Skeletal muscle cell (primary cell): ENCODE measurements around the gene ABHD5.
"Not testable (repeated sequence)": the region's sequence is repeated elsewhere in the genome, so short reads cannot be mapped to it uniquely, and the experiment has no call there.

ENCODE experiments used
- DNase-seq: peaks from one replicate; pipeline ENCODE4 v3.0.0-alpha.2; 2010; ENCODE audit warnings: low read depth
- H3K4me3 ChIP-seq: 2 replicates; pipeline ENCODE4 v1.5.1; 2011; ENCODE audit warnings: low read depth, mild to moderate bottlenecking, control low read depth, low read length, moderate library complexity

The ABHD5 gene

GRCh38 chr3:43690400-43691119 is at the start of gene ABHD5:
Gene ABHD5, plus strand, starts transcription at chr3:43690938. Its CDS starts 55 bp downstream, at chr3:43690993.
- peak; percentile 83 for DNase-seq

DNA sequence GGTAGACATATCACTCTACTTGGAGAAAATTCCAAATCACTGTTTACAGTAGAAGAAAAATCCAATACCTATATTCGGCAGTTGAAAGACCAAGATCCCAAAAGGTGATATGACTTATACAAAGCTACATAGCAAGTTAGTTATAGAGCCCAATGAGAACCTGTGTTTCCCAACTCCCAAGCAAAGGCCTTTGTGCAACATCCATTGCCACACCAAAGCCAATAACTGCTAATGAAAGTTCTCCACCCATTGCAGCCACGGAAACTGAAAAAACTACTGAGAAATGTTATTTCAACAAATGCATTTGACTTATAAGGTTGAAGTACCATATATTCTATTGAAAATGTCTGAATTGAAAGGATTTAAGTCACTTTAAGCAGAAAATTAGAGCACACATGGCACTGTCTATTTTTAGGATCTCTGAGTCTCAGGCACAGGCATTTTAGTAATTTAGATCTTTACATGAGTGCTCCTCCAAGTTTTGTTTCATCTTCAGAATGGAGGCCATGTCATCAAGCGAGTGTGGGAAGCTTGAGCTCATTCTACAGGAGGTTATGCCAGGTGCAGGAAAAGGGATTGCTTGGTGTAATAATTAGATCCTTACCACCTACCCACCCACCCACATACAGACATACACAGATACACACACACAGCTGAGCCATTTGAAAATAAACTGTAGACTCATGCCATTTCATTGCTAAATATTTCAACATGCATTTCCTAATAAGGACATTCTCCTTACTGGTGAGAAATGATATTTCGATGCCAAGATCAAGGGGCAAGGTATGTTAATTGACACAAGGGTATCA is 49.2 kb upstream of the ABHD5 start:
- H3K4me3 ChIP-seq = no peak overlapping the region
- DNase-seq = peak; percentile 27

More at GRCh38 chr3:43690400-43691119, at the start of gene ABHD5:
- H3K4me3 ChIP-seq = peak within 1 kb of the TSS; percentile 81

GRCh38 chr3:43644443-43644842 is 46.3 kb upstream of the ABHD5 start:
- no peak for DNase-seq
- H3K4me3 ChIP-seq = no peak overlapping the region

DNA sequence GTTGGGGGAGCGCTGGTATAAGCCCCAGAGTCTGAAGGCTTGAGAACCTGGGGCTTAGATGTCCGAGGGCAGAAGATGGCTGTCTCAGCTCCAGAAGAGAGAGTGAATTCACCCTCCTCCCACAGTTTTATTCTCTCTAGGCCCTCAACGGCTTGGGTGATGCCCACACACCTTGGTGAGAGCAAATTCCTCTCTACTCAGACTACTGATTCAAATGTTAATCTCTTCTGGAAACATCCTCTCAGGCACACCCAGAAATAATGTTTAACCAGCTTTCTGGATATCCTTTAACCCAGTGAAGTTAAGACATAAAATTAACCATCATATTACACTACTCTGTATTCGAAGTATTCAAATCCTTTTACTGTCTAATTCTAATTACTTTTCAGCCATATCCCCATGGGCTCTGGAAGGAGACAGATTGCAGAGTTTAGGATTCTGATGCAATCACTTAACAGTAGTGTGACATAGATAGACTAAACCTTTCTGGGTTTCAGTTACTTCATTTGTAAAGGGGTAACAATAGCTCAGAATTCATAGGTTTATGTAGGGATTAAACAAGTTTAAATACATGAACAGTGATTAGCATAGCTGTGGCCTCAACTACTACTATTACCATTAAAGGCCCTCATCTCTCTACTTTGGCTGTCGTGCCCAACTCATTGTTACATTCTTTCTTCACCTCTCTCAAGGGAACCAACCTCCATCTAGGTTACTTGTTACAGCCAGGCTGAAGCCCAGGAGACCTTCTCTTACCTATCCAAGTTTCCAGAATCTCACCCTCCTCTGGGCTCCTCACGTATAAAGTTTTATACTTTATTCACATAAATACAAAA is 43.2 kb upstream of the ABHD5 start:
- H3K4me3 ChIP-seq = no peak overlapping the region
- no peak for DNase-seq

DNA sequence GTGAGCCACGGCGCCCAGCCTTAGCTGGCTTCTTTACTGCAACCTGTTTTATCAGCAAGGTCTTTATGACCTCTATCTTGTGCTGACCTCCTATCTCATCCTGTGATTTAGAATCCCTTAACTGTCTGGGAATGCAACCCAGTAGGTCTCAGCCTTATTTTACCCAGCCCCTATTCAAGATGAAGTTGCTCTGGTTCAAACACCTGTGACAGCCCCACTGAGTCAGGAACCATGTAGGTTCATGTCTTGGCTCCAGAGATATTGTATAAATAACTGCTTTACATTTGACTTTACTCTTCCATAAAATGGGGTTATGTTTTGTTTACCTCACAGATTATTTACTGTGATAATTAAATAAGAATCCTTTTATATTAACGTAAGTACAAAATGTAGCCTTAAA is 41.8 kb upstream of the ABHD5 start:
- no peak overlapping the region for H3K4me3 ChIP-seq
- DNase-seq = no peak

GRCh38 chr3:43649365-43649968 is 41.3 kb upstream of the ABHD5 start:
- no peak overlapping the region for H3K4me3 ChIP-seq
- no peak for DNase-seq

GRCh38 chr3:43650345-43650744 is 40.4 kb upstream of the ABHD5 start:
- DNase-seq = no peak
- H3K4me3 ChIP-seq = no peak overlapping the region

DNA sequence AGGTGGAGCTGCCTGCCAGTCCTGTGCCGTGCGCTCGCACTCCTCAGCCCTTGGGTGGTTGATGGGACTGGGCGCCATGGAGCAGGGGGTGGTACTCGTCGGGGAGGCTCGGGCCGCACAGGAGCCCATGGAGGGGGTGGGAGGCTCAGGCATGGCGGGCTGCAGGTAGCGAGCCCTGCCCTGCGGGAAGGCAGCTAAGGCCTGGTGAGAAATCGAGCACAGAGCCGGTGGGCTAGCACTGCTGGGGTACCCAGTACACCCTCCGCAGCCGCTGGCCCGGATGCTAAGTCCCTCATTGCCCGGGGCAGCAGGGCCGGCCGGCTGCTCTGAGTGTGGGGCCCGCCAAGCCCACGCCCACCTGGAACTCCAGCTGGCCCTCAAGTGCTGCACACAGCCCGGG is 34.3 kb upstream of the ABHD5 start:
- not testable (repeated sequence) for DNase-seq, H3K4me3 ChIP-seq

GRCh38 chr3:43659250-43659880 is 31.4 kb upstream of the ABHD5 start:
- DNase-seq = no peak
- H3K4me3 ChIP-seq = no peak overlapping the region

- not testable (repeated sequence) for H3K4me3 ChIP-seq, DNase-seq
Observed at GRCh38 chr3:43661376-43661775, 29.4 kb upstream of the ABHD5 start.

- not testable (repeated sequence) for H3K4me3 ChIP-seq, DNase-seq
Observed at GRCh38 chr3:43665011-43665410, 25.7 kb upstream of the ABHD5 start.

DNA sequence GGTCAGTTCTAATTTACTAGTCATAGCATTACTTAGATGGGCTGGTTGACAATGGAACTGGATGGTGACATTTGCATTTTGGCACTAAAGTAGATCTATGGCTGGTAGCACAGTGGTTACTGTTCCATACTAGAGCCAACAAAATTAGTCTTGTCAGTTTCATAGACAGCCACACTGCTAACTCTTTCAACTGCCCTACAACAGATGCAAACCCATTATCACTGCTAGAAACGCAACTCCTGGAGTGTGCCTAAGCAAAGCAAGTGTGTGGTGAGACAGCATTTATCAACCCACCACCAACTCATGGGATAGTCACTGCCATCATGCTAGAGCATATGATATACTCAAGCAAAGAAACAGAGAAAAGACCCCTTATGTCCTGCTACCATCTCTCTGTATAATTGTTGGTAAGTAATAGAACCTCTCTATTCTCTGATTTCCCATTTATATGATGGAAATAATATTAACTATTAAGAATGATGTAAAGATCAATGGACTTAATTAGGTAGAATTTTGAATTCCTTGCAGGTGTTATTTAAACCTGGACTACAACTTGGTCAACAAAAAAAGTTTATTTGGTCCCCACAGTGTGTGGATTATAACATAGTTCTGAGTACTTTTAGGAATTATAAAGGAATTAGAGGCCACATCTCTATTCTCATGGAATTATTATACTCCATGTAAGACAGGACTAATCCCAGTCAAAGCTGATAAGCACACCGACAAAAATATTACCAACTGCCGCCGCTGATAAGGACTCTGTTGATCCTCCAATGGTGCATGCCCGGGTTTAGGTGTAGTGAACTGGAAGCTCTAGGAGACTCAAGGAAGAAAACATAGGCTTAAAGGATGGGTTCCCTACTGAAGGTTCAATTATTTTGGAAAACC is 19.9 kb upstream of the ABHD5 start:
- no peak overlapping the region for H3K4me3 ChIP-seq
- DNase-seq = no peak

GRCh38 chr3:43674345-43675085 is 16.2 kb upstream of the ABHD5 start:
- DNase-seq = no peak
- no peak overlapping the region for H3K4me3 ChIP-seq

DNA sequence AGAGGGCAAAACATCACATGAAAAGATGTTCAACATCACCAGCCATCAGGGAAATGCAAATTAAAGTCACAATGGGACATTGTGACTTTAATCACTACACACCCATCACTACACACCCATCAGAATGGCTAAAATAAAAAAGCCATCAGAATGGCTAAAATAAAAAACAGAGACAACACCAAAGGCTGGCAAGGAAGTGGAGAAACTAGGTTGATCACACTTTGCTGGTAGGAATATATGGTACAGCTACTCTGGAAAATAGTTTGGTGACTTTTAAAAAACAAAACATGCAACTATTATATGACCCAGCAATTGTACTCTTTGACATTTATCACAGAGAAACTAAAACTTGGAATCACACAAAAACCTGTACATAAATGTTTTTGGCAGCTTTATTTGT is 15.1 kb upstream of the ABHD5 start:
- no peak for DNase-seq
- no peak overlapping the region for H3K4me3 ChIP-seq

- no peak for DNase-seq
- no peak overlapping the region for H3K4me3 ChIP-seq
Observed at GRCh38 chr3:43676441-43676840, 14.3 kb upstream of the ABHD5 start.

DNA sequence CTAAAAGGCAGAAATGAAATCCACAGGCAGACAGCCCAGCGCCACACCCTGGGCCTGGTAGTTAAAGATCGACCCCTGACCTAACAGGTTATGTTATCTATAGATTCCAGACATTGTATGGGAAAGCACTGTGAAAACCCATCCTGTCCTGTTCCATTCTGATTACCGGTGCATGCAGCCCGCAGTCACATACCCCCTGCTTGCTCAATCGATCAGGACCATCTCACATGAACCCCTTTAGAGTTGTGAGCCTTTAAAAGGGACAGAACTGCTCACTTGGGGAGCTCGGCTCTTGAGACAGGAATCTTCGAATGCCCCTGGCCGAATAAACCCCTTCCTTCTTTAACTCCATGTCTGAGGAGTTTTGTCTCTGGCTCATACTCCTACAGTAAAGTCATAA is 12.4 kb upstream of the ABHD5 start:
- not testable (repeated sequence) for H3K4me3 ChIP-seq, DNase-seq

GRCh38 chr3:43678887-43679449 is 11.8 kb upstream of the ABHD5 start:
- not testable (repeated sequence) for H3K4me3 ChIP-seq, DNase-seq
